Activated effector memory CD4-positive, alpha-beta T cell treated with anti-CD3 and anti-CD28 coated beads, Interleukin-2, amount 50 U/mL, for 16 hours (primary cell): ENCODE data around the gene GGT6.
"Not testable (repeated sequence)": the region's sequence is repeated elsewhere in the genome, so short reads cannot be mapped to it uniquely, and the experiment has no call there.

Source experiments
- DNase-seq: peaks from one replicate; pipeline ENCODE4 v3.0.0-alpha.2; 2020

Gene GGT6

GRCh38 chr17:4560421-4560820 is at the start of gene GGT6:
GGT6 (minus strand) TSS chr17:4560577; CDS start chr17:4560521, 56 bp downstream.
- no peak for DNase-seq

- DNase-seq: no peak
Observed at GRCh38 chr17:4610162-4610561, 49.8 kb upstream of the GGT6 start.

DNA sequence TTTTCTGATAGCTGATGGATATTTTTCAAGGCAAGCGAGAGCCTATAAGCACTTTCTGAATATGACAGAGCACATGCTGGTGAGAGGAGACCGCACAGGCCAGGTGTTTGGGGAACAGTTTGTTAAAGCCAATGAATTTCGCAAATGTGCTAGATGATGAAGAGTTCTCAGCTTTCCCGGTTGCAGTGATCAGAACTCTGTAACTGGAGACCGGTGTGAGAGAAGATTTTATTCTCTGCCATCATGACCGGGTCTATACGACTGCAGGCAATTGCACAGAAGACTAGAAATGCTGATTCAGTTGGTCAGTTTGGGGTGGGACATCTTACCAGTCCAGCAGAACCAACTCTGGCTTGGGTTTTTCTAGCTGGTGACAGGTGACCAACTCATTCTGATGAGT is 49.4 kb upstream of the GGT6 start:
- no peak for DNase-seq

DNA sequence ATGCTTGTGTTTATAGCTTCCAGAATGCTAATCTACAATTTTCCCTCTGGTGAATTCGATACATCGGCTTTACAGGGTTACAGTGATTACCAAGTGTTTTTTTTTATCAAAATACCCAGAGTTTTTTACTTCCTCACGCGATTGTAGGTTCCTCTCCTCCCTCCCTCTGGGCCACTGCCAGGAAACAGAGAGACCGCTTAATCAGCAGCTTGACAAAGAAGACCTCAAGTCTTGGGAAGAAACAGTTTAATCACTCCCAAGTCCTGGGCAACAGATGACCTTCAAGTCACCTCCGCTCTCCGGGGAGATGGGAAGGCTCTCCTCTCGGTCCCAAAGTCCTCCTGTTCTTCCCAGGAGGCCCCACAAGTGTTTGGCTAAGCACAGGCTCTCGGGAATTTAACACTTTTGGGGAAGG is 47.4 kb upstream of the GGT6 start:
- no peak for DNase-seq

- DNase-seq: no peak
Observed at GRCh38 chr17:4607261-4607741, 46.9 kb upstream of the GGT6 start.

- DNase-seq: no peak
Observed at GRCh38 chr17:4605826-4606225, 45.4 kb upstream of the GGT6 start.

DNA sequence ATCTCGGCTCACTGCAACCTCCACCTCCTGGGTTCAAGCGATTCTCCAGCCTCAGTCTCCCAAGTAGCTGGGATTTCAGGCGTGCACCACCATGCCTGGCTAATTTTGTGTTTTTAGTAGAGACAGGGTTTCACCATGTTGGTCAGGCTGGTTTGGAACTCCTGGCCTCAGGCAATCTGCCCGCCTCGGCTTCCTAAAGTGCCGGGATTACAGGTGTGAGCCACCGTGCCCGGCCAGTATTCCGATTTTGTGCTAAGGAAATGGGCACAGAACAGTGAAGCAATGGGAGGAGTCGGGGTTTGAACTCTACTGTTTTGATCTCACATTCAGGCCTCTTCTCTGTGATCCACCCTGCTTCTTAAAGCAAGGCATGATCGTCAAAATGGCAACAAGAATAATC is 44.4 kb upstream of the GGT6 start:
- not testable (repeated sequence) for DNase-seq

DNA sequence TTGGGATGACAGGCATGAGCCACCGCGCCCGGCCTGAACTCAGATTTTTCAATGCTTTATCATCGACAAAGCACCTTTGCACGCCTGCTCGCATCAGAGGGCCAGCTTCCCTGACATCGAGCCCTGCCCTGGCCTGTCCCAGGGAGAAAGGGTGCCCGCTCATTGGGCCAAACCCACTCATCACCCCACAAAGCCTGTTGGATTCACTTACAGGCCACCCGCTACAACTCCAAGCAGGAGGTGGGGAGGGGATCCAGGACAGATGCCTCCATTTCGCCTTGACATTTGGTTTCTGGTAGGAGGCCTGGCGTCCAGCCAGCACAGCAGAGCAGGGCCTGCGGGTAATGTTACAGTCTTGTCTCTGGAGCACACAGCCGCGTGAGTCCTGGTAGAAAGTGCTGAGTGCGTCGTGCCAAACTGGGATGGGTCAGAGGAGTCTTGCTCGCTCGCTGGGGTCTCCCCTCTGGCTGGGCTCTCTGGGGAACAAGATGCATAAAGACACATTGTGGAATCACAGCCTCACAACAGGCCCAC is 43.8 kb upstream of the GGT6 start:
- DNase-seq: no peak

DNA sequence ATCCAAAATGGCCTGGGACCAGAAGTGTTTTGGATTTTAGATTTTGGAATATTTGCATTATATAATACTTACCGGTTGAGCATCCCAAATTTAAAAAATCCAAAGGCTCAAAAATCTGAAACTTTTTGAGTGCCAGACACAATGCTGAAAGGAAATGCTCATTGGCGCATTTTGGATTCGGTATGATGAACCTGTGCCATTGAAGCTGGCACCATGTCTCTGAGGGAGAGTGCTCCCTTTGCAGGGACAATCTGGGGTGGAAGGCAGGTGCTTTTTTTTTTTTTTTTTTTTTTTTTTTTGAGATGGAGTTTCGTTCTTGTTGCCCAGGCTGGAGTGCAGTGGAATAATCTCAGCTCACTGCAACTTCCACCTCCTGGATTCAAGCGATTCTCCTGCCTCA is 41.7 kb upstream of the GGT6 start:
- DNase-seq: no peak

- DNase-seq: no peak
Observed at GRCh38 chr17:4601326-4601725, 40.9 kb upstream of the GGT6 start.

- no peak for DNase-seq
Observed at GRCh38 chr17:4600563-4600962, 40.2 kb upstream of the GGT6 start.

GRCh38 chr17:4599505-4600281 is 39.3 kb upstream of the GGT6 start:
- no peak for DNase-seq

DNA sequence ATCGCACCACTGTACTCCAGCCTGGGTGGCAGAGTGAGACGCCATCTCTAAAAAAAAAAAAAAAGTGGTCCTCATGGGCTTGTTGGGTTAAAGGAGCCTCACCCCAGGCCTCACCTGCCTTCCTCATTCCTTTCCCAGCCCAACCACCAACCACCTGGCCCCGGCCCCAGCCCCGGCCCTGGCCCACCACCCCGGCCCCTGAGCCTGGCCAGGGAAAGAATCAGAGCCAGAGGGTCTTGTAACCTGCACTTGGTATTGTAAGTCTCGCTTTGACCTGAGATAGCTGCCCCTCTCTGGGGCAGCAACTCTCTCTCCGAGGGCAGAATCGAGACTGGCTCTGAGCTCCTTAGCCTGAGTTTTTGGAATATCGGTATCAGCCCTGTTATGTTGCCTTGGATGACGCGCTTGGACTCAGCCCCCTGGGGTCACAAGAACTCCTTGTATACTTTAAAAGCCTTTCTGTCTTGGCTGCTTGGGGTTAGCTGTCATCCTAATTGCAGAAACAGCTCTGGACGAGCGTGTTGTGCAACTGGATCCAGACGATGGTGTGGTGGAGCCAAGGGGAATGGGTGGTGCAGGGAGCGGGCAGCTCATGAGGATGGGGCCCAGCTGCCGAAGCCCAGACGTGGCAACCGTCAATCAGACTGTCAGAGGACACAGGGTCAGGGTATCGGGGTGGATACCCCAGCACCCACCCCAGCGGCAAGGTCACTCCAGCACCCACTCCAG is 38.6 kb upstream of the GGT6 start:
- DNase-seq: no peak

GRCh38 chr17:4597975-4598374 is 37.6 kb upstream of the GGT6 start:
- no peak for DNase-seq

DNA sequence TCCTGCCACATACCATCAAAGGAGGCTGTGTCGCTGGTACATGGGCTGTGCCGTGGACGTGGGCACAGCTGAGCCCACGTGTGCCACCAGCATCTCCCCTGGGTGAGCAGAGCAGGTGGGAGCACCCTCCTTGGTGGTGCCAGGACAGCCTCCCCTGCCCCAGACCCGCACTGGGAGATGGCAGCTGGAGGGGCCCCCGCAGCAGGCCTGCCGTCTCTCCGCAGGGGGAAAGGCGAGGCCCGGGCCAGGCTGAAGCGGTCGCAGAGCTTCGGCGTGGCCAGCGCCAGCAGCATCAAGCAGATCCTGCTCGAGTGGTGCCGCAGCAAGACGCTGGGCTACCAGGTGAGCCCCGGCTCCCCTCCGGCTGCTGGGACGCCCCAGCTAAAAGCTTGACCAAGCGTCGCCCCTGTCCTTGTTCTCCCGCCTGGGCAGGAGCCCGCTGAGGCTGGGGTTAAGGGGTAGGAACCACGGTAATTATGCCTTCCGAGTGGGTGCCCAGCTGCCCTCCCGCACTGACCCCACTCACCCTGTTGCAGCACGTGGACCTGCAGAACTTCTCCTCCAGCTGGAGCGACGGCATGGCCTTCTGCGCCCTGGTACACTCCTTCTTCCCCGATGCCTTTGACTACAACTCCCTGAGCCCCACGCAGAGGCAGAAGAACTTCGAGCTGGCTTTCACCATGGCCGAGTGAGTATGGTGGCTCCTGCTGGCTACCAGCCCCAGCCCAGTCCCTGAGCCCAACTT is 36.4 kb upstream of the GGT6 start:
- DNase-seq: no peak

- not testable (repeated sequence) for DNase-seq
Observed at GRCh38 chr17:4595685-4596342, 35.4 kb upstream of the GGT6 start.

- DNase-seq: peak; percentile 73
Observed at GRCh38 chr17:4594931-4595684, 34.7 kb upstream of the GGT6 start.

DNA sequence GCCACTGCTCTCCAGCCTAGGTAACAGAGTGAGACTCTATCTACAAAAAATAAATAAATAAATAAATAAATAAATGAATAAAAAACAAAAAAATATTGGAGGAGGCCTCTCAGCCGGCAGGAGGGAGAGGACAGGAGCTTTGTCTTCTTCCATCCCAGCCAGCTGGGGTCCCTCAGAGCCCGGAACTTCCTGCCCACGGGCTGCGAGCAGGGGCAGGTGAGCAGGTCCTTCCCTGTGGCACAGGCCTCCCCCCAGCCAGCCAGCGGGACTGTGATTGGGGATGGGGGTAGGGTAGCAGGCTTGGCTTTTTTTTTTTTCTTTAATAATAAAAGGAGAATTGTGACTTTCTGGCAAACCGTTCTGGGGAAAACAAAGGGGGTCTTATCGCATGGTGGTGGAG is 34.0 kb upstream of the GGT6 start:
- DNase-seq: no peak

GRCh38 chr17:4593021-4593421 is 32.6 kb upstream of the GGT6 start:
- DNase-seq: no peak

GRCh38 chr17:4592240-4593005 is 32.0 kb upstream of the GGT6 start:
- no peak for DNase-seq

DNA sequence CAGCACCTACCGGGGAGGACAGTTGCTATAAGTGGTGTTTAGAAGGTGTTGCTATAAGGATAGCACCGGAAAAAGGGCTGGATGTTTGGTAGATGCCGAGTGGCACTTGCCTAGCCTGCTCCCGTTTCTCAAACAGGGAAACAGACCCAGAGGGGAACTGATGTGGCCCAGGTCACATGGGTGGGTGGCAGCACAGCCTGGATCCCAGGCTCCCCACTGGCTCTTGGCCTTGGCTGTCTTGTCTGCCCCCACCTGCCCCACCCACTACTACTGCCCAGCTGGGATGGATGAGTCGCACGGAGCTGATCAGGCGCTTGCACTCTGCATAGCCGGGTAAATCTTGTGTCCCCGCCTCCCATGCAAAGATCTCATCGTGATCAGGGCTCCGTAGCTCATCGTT is 31.2 kb upstream of the GGT6 start:
- no peak for DNase-seq
